Spinal cord (tissue), 10 donors: ENCODE data around the gene SVEP1. TPM values are rescaled to one million over a fixed set of nuclear protein-coding genes. Genes with fewer than 3 reads are reported as not detected.

Source experiments
- DNase-seq, 6 donors: peaks; one replicate each; pipeline versions ENCODE4 v3.0.0 to v3.0.0-alpha.2; 2013 to 2015; ENCODE audit warnings: low spot score in 6 of 6, low read depth in 4 of 6
- H3K27ac ChIP-seq: one replicate; pipeline ENCODE4 v1.5.1; 2013; ENCODE audit warnings: low read depth, low read length, control low read depth
- H3K27me3 ChIP-seq: one replicate; pipeline ENCODE4 v1.6.1; 2013; ENCODE audit warnings: low read length; ENCODE audit not compliant: control insufficient read depth, insufficient read depth
- H3K36me3 ChIP-seq: one replicate; pipeline ENCODE4 v1.6.1; 2013; ENCODE audit warnings: low read length; ENCODE audit not compliant: control insufficient read depth, insufficient read depth
- H3K4me1 ChIP-seq: one replicate; pipeline ENCODE4 v1.6.1; 2013; ENCODE audit warnings: low read length; ENCODE audit not compliant: control insufficient read depth, insufficient read depth
- H3K4me3 ChIP-seq: one replicate; pipeline ENCODE4 v1.5.1; 2013; ENCODE audit warnings: low read depth, low read length, control low read depth
- H3K9me3 ChIP-seq: one replicate; pipeline ENCODE4 v1.6.1; 2013; ENCODE audit warnings: low read length; ENCODE audit not compliant: control insufficient read depth, insufficient read depth
- WGBS: methylation state at CpG from one replicate; pipeline ENCODE4 v1.1.5; 2013; ENCODE audit warnings: missing lambda C conversion rate; ENCODE audit not compliant: insufficient coverage; 5-methylcytosine and 5-hydroxymethylcytosine counted together
- polyA plus RNA-seq, 2 donors: library from polyadenylated mRNA; unstranded; fragments of 120-200 nt; gene quantifications; one replicate each; pipeline ENCODE4 v1.2.1, GENCODE V29; 2013; ENCODE audit not compliant: insufficient read length in 2 of 2
- total RNA-seq, 2 donors: library from RNA; depleted of rRNA in 1 of 2; stranded (reverse); fragments of 120-200 nt in 1 of 2; fragments of >200 nt in 1 of 2; gene quantifications; one replicate each; pipeline versions ENCODE4 v1.2.3 to v1.2.4, GENCODE V29; 2013 to 2014
- donor health status: healthy.

Gene SVEP1
- total and polyA plus RNA-seq, 4 donors: 3.0 to 10.9 (median 5.3) TPM

- WGBS: 92% methylated on average over 6 of the region's 6 CpGs
- Histone ChIP-seq H3K27ac (no peak overlapping the region), H3K4me1 (no peaks in the 10 kb centered on the region), H3K9me3 (peaks cover 2% of the 10 kb centered on the region), H3K27me3 (no peaks in the 10 kb centered on the region), H3K4me3 (no peak overlapping the region), H3K36me3 (no peaks in the 10 kb centered on the region)
- DNase-seq: no peak
These were observed 134.6 kb downstream of the SVEP1 start for GRCh38 chr9:110444911-110445310.

DNA sequence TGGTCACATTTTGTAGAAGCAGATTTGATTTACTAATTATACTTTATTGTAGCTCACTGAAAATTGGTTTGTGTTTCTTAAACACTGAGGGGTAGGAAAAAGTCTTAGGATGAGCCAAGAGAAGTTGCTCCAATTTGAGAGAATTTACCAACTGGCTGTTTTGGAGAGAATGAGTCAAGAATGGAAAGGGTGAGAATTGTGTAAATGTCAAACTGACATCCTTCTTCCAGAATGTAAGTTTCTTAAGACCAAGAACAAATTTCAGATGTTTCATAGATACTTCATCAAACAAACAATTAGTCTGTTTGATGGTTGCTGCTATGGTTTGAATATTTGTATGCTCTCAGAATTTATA is 135.7 kb downstream of the SVEP1 start:
- Histone ChIP-seq H3K9me3 (peaks cover 2% of the 10 kb centered on the region), H3K4me1 (no peaks in the 10 kb centered on the region), H3K36me3 (no peaks in the 10 kb centered on the region), H3K4me3 (no peak overlapping the region), H3K27me3 (no peaks in the 10 kb centered on the region), H3K27ac (no peak overlapping the region)
- no peak for DNase-seq

DNA sequence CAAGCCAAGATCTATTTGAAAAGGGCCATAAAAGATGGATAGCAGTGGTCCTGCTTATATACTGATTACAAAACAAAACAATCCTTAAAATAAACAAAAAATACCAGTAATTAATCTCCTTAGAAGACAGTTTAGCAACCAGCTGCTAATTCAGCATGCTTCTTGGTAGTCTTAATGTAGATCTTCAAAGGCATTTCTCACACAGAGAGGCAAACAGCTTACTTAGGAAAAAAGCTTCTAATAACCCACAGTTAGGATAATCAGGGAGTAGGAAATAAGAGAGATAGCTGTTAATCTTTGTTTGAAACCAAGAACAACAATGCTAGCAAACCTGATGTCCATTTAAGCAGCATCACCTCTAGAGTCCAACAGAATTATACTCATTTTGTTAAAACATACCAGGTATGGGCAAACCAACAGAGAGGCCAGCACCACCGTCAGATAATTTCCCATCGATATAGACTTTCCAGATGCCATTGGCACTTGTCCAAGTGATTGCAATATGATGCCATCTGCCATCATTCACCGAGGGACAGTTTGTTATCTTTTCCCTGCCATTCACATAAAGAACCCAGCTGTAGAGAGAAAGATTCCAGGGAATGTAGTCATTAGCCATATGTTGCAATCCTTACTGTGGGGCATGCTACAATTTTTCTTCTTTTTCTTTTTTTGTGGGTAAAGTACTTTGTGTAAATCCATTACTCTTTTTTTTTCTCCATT is 136.2 kb downstream of the SVEP1 start:
- Histone ChIP-seq H3K27ac (no peak overlapping the region), H3K27me3 (no peaks in the 10 kb centered on the region), H3K36me3 (no peaks in the 10 kb centered on the region), H3K4me1 (no peaks in the 10 kb centered on the region), H3K4me3 (no peak overlapping the region), H3K9me3 (peaks cover 2% of the 10 kb centered on the region)
- peak in 3 of 6 donors; percentile 50 to 93 (median 81) for DNase-seq
- WGBS: 58% methylated on average over 2 of the region's 3 CpGs

- H3K36me3 ChIP-seq: no peaks in the 10 kb centered on the region
- no peak for DNase-seq
- H3K4me1 ChIP-seq: no peaks in the 10 kb centered on the region
- no peaks in the 10 kb centered on the region for H3K9me3 ChIP-seq
- H3K27me3 ChIP-seq: no peaks in the 10 kb centered on the region
- no peak overlapping the region for H3K4me3 ChIP-seq
- WGBS: no CpG with 5 or more reads among the region's 3 CpGs
- H3K27ac ChIP-seq: no peak overlapping the region
These were observed 138.7 kb downstream of the SVEP1 start for GRCh38 chr9:110440796-110441195.

GRCh38 chr9:110440172-110440571 is 139.4 kb downstream of the SVEP1 start:
- no peak overlapping the region for H3K27ac ChIP-seq
- no peaks in the 10 kb centered on the region for H3K9me3 ChIP-seq
- DNase-seq: no peak
- no peak overlapping the region for H3K4me3 ChIP-seq
- H3K27me3 ChIP-seq: no peaks in the 10 kb centered on the region
- no peaks in the 10 kb centered on the region for H3K4me1 ChIP-seq
- 70% methylated on average over 3 of the region's 4 CpGs for WGBS
- no peaks in the 10 kb centered on the region for H3K36me3 ChIP-seq

DNA sequence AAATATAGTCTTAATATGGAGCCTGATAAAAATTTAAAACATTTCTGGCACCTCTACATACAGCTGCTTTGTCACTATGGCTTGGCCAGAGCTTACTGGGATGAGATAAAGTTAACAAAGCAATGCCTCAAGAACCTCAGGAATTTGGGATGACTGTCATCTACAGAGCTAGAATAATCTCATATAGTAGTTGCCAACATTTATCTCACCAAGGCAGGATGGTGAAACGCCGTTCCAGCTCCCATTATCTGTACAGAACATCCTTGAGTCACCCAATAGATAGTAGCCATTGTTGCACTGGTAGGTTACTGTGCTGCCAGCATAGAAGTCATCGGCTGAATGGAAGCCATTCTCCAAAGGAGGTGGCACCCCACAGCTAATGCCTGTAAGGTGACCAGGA is 147.3 kb downstream of the SVEP1 start:
- no peak for DNase-seq

DNA sequence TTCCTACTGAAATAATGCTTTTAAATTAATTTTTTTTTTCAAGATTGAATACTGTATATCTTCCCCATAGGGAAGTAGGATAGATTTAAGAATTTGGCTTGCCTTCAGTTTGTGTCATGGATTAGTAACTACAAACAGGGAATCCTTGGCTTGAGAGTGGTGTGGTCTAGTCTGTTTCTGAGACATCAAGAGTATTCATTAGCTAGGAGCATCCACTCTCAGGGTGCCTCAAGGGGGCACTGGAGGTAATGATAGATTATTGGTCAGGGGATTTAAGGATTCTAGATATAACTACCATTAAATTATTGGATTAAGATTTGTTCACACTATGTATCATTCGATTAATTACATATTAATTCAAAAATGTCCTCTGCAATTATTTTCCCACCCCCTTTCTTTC is 150.1 kb downstream of the SVEP1 start:
- Histone ChIP-seq H3K9me3 (no peaks in the 10 kb centered on the region), H3K36me3 (no peaks in the 10 kb centered on the region), H3K4me1 (no peaks in the 10 kb centered on the region), H3K4me3 (no peak overlapping the region), H3K27ac (no peak overlapping the region), H3K27me3 (no peaks in the 10 kb centered on the region)
- DNase-seq: no peak
- no CpG with 5 or more reads among the region's 1 CpG for WGBS

More for the DNA sequence above, 147.3 kb downstream of the SVEP1 start:
- no peaks in the 10 kb centered on the region for H3K4me1 ChIP-seq
- no peaks in the 10 kb centered on the region for H3K9me3 ChIP-seq
- H3K27me3 ChIP-seq: no peaks in the 10 kb centered on the region
- WGBS: 79% methylated on average over 3 of the region's 3 CpGs
- H3K36me3 ChIP-seq: no peaks in the 10 kb centered on the region
- no peak overlapping the region for H3K27ac ChIP-seq
- H3K4me3 ChIP-seq: no peak overlapping the region

GRCh38 chr9:110427497-110428104 is 151.9 kb downstream of the SVEP1 start:
- DNase-seq: peak in 2 of 6 donors; percentile 51 to 54
- WGBS: 29% methylated on average over 5 of the region's 7 CpGs

DNA sequence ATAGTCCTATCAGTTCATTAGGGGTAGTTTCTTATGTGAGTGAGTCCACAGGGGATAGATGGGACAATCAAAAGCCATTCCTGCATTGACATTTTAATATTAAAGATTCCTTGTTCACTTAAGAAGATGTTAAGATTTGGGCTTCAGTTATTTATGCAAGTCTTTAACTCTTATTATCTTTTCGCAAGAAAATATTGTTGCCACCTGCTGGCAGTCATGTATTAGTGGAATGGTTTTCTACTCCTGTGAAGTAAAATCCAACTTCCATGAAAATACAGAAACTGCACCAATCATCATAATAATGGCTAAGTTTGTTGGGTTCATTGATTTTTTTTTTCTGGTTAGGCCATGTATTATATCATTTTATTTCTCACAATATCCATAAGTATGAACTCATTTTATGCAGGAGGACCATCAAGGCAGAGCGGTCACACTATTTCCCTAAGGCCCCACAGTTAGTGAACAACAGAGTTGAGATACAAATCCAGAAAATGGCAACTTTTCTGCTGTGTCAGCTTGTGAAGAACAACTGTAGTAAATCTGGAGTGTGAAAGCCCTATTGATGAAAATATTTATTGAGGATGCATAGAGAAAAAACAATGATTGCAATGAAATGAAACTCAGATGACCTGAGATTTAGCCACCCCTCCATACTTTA is 153.4 kb downstream of the SVEP1 start:
- Histone ChIP-seq H3K9me3 (no peaks in the 10 kb centered on the region), H3K36me3 (no peaks in the 10 kb centered on the region), H3K4me3 (no peak overlapping the region), H3K27ac (no peak overlapping the region), H3K4me1 (no peaks in the 10 kb centered on the region), H3K27me3 (no peaks in the 10 kb centered on the region)
- DNase-seq: peak in 2 of 6 donors; percentile 18 to 64
- WGBS: no CpG with 5 or more reads among the region's 2 CpGs

More at GRCh38 chr9:110427497-110428104, 151.9 kb downstream of the SVEP1 start:
- Histone ChIP-seq H3K4me3 (no peak overlapping the region), H3K9me3 (no peaks in the 10 kb centered on the region), H3K36me3 (no peaks in the 10 kb centered on the region), H3K27ac (no peak overlapping the region), H3K27me3 (no peaks in the 10 kb centered on the region), H3K4me1 (no peaks in the 10 kb centered on the region)

- DNase-seq: peak in 2 of 6 donors; percentile 4 to 73
- no peaks in the 10 kb centered on the region for H3K9me3 ChIP-seq
- H3K4me1 ChIP-seq: no peaks in the 10 kb centered on the region
- no peaks in the 10 kb centered on the region for H3K36me3 ChIP-seq
- WGBS: 71% methylated on average over 1 of the region's 2 CpGs
- H3K4me3 ChIP-seq: no peak overlapping the region
- no peak overlapping the region for H3K27ac ChIP-seq
- no peaks in the 10 kb centered on the region for H3K27me3 ChIP-seq
These were observed 165.1 kb downstream of the SVEP1 start for GRCh38 chr9:110414471-110414870.
